Smooth muscle cell (in vitro differentiated cells): ENCODE data around the gene PRKAG2. TPM values are rescaled to one million over a fixed set of nuclear protein-coding genes. Genes with fewer than 3 reads are reported as not detected.

ENCODE experiments used
- DNase-seq: peaks from one replicate; lab custom pipeline; 2025; ENCODE audit not compliant: unreplicated experiment; lab: John Stamatoyannopoulos, UW
- H2AFZ ChIP-seq: fragments of 200-600 bp; sonication (generic); 2 replicates; pipeline ENCODE4 v1.6.0; 2016; ENCODE audit warnings: antibody characterized with exemption, low read depth, mild to moderate bottlenecking
- H3F3A ChIP-seq: fragments of 200-600 bp; sonication (generic); 2 replicates; pipeline ENCODE4 v1.6.0; 2017; ENCODE audit warnings: antibody characterized with exemption, low read depth
- H3K27ac ChIP-seq: fragments of 200-600 bp; sonication (generic); 2 replicates; pipeline ENCODE4 v1.5.1; 2016; ENCODE audit warnings: low read depth, mild to moderate bottlenecking
- H3K27me3 ChIP-seq: fragments of 200-600 bp; sonication (generic); 2 replicates; pipeline ENCODE4 v1.6.1; 2016; ENCODE audit warnings: low read depth, mild to moderate bottlenecking
- H3K36me3 ChIP-seq: fragments of 200-600 bp; sonication (generic); 2 replicates; pipeline ENCODE4 v1.5.1; 2016; ENCODE audit warnings: low read depth
- H3K4me1 ChIP-seq: fragments of 200-600 bp; sonication (generic); 2 replicates; pipeline ENCODE4 v1.5.1; 2016; ENCODE audit warnings: low read depth
- H3K4me2 ChIP-seq: fragments of 200-600 bp; sonication (generic); 2 replicates; pipeline ENCODE4 v1.6.0; 2016; ENCODE audit warnings: mild to moderate bottlenecking
- H3K4me3 ChIP-seq: fragments of 200-600 bp; sonication (generic); 2 replicates; pipeline ENCODE4 v1.5.1; 2016; ENCODE audit warnings: mild to moderate bottlenecking
- H3K79me2 ChIP-seq: fragments of 200-600 bp; sonication (generic); 2 replicates; pipeline ENCODE4 v1.6.0; 2016; ENCODE audit warnings: low read depth, mild to moderate bottlenecking
- H3K9ac ChIP-seq: fragments of 200-600 bp; sonication (generic); 2 replicates; pipeline ENCODE4 v1.6.0; 2016; ENCODE audit warnings: low read depth
- H3K9me3 ChIP-seq: fragments of 200-600 bp; sonication (generic); replicated peaks from 2 replicates; pipeline ENCODE4 v1.5.1; 2016; ENCODE audit warnings: low read depth
- H4K20me1 ChIP-seq: fragments of 200-600 bp; sonication (generic); 2 replicates; pipeline ENCODE4 v1.6.0; 2016; ENCODE audit warnings: low read depth
- CTCF ChIP-seq: fragments of 200-600 bp; sonication (generic); IDR thresholded peaks from 2 replicates; pipeline ENCODE4 v1.5.1; 2017; ENCODE audit warnings: borderline replicate concordance, mild to moderate bottlenecking, antibody characterized with exemption; ENCODE audit not compliant: insufficient read depth, poor library complexity, severe bottlenecking
- WGBS: methylation state at CpG from one replicate; pipeline ENCODE4 v1.1.7; 2016; ENCODE audit warnings: low lambda C conversion rate; 5-methylcytosine and 5-hydroxymethylcytosine counted together
- polyA plus RNA-seq: library from polyadenylated mRNA; unstranded; fragments of >200 nt; fragmentation: Nextera tagmentation; extraction: Ambion mirVana; gene quantifications from 2 replicates; pipeline ENCODE4 v1.2.1, GENCODE V29; 2016
- total RNA-seq: library from RNA; depleted of rRNA; stranded (reverse); fragments of >200 nt; gene quantifications from 2 replicates; pipeline ENCODE4 v1.2.3, GENCODE V29; 2014

Gene PRKAG2
- total and polyA plus RNA-seq, 2 experiments from 2014 or later, result 3.5 to 3.9 TPM

- WGBS, result 98% methylated on average over 5 of the region's 5 CpGs
- no peak overlapping the region for H3K4me3 ChIP-seq
- no peak for TF ChIP-seq CTCF
- H3K27me3 ChIP-seq, result peaks cover 4% of the 10 kb centered on the region
- H3K36me3 ChIP-seq, result no peaks in the 10 kb centered on the region
- H2AFZ ChIP-seq, result no peak overlapping the region
- H3K79me2 ChIP-seq, result no peaks in the 10 kb centered on the region
- no peaks in the 10 kb centered on the region for H3K4me1 ChIP-seq
- H3K4me2 ChIP-seq, result no peak overlapping the region
- DNase-seq, result no peak
- no peaks in the 10 kb centered on the region for H4K20me1 ChIP-seq
- no peaks in the 10 kb centered on the region for H3F3A ChIP-seq
- no peaks in the 10 kb centered on the region for H3K9me3 ChIP-seq
- no peak overlapping the region for H3K9ac ChIP-seq
- H3K27ac ChIP-seq, result no peak overlapping the region
These were observed 75.6 kb downstream of the PRKAG2 start for GRCh38 chr7:151801291-151801690.

- Histone ChIP-seq H3F3A (no peaks in the 10 kb centered on the region), H3K4me1 (no peaks in the 10 kb centered on the region), H4K20me1 (no peaks in the 10 kb centered on the region), H3K4me3 (no peak overlapping the region), H3K27me3 (peaks cover 4% of the 10 kb centered on the region), H3K9ac (no peak overlapping the region), H3K4me2 (no peak overlapping the region), H3K9me3 (no peaks in the 10 kb centered on the region), H3K36me3 (no peaks in the 10 kb centered on the region), H3K27ac (no peak overlapping the region), H3K79me2 (no peaks in the 10 kb centered on the region), H2AFZ (no peak overlapping the region)
- DNase-seq, result no peak
- TF ChIP-seq CTCF, result no peak
- 93% methylated on average over 4 of the region's 4 CpGs for WGBS
These were observed 76.1 kb downstream of the PRKAG2 start for GRCh38 chr7:151800861-151801260.

GRCh38 chr7:151800391-151800790 lies 76.5 kb downstream of the PRKAG2 start:
- H3K79me2 ChIP-seq, result no peaks in the 10 kb centered on the region
- H3K27me3 ChIP-seq, result peaks cover 2% of the 10 kb centered on the region
- WGBS, result 89% methylated on average over 7 of the region's 7 CpGs
- no peak overlapping the region for H3K27ac ChIP-seq
- no peaks in the 10 kb centered on the region for H3F3A ChIP-seq
- no peak overlapping the region for H2AFZ ChIP-seq
- H3K4me3 ChIP-seq, result no peak overlapping the region
- H3K9me3 ChIP-seq, result no peaks in the 10 kb centered on the region
- DNase-seq, result no peak
- H3K4me2 ChIP-seq, result no peak overlapping the region
- no peak for TF ChIP-seq CTCF
- no peaks in the 10 kb centered on the region for H4K20me1 ChIP-seq
- H3K36me3 ChIP-seq, result no peaks in the 10 kb centered on the region
- H3K9ac ChIP-seq, result no peak overlapping the region
- H3K4me1 ChIP-seq, result no peaks in the 10 kb centered on the region

- H3F3A ChIP-seq, result no peaks in the 10 kb centered on the region
- H3K27me3 ChIP-seq, result no peaks in the 10 kb centered on the region
- DNase-seq, result no peak
- H3K4me1 ChIP-seq, result no peaks in the 10 kb centered on the region
- no peak overlapping the region for H3K4me2 ChIP-seq
- WGBS, result 96% methylated on average over 15 of the region's 15 CpGs
- H2AFZ ChIP-seq, result no peak overlapping the region
- no peak overlapping the region for H3K4me3 ChIP-seq
- no peak for TF ChIP-seq CTCF
- H3K9ac ChIP-seq, result no peak overlapping the region
- H3K27ac ChIP-seq, result no peak overlapping the region
- no peaks in the 10 kb centered on the region for H4K20me1 ChIP-seq
- H3K9me3 ChIP-seq, result no peaks in the 10 kb centered on the region
- H3K79me2 ChIP-seq, result no peaks in the 10 kb centered on the region
- H3K36me3 ChIP-seq, result no peaks in the 10 kb centered on the region
These were observed 77.4 kb downstream of the PRKAG2 start for GRCh38 chr7:151799506-151799905.
